HK-2 (cell line): Measurements from ENCODE around the gene SSNA1.

Source experiments
- DNase-seq: peaks from one replicate; pipeline ENCODE4 v3.0.0-alpha.2; 2018; ENCODE audit not compliant: unreplicated experiment

Gene SSNA1

DNA sequence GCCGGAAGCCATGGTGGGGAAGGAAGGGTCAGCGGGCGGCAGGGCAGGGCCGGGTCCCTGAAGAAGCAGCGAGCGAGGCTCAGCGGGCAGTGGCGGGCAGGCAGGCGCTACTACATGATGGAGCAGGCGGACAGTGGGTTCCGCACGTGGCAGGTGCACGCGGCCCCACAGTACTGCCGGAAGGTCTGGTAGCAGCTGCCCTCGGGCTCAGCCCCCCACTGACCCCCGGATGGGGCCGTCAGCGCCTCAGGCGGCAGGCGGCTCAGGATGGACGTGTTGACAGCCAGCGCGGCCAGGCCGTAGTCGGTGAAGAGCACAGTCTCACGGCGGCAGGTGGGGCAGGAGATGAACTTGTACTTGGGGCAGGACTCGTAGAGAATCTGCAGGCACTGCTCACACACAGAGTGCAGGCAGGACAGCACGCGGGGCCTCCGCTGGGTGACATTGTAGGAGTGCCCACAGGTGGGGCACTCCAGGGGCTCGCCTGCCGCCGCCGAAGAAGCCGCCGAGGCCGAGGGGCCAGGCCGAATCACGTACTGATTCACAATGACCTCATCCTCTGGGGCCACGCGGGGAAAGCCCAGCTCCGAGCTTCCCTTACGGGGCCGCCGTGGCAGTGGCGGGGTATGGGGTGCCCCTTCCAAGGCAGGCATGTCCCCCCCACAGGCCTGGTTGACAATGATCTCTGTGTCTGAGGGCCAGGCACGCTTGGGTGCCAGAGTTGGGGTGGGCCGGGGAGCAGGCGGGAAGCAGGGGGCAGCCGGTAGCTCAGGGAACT is 32.0 kb downstream of the SSNA1 start:
- DNase-seq = no peak

DNA sequence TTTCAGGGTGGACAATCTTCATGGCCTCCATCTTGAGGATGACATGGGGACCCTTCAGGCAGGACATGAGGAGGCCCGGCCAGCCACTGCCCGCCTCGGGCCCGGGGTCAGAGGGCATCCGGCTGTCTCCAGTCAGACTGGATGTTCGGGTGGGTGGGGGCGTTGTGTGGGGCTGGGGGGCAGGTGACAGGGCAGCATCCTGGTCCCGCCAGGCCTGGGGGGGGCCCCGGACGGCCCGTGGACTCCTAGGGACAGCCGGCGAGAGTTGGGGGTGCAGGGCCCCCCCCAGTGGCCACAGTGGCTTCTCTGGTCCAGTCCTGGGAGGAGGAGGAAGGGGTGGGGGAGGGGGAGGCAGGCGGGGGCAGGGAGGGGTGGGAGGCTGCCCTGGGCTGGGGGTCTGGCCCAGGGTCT is 32.6 kb downstream of the SSNA1 start:
- DNase-seq = no peak

DNA sequence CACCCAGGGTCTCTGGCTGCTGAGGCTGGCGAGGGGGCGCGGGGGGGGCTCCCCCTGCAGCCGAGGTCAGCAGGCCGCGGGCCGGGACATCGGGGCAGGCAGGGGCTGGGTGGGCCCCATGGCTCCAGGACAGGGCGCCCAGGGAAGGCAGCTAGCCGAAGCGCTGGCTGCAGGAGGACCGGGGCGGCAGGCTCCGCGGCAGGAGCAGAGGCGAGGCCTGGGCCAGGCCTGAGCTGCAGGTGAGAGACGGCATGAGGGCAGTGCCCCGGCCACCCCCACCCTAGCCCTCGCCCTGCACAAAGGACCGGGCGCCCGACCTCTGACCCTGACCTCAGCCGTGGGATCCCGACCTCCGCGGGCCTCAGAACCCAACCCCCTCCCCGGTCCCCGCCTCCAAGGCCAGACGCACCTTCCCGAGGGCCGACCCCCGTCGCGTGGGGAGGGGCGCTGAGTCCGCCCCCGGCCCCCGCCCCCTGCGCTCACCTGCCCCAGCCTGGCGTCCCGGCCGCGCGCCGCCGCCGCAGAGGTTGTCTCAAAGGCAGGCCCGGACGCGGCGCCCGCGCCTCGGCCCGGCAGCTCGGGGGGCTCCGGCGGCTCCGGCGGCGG is 33.1 kb downstream of the SSNA1 start:
- DNase-seq = no peak

DNA sequence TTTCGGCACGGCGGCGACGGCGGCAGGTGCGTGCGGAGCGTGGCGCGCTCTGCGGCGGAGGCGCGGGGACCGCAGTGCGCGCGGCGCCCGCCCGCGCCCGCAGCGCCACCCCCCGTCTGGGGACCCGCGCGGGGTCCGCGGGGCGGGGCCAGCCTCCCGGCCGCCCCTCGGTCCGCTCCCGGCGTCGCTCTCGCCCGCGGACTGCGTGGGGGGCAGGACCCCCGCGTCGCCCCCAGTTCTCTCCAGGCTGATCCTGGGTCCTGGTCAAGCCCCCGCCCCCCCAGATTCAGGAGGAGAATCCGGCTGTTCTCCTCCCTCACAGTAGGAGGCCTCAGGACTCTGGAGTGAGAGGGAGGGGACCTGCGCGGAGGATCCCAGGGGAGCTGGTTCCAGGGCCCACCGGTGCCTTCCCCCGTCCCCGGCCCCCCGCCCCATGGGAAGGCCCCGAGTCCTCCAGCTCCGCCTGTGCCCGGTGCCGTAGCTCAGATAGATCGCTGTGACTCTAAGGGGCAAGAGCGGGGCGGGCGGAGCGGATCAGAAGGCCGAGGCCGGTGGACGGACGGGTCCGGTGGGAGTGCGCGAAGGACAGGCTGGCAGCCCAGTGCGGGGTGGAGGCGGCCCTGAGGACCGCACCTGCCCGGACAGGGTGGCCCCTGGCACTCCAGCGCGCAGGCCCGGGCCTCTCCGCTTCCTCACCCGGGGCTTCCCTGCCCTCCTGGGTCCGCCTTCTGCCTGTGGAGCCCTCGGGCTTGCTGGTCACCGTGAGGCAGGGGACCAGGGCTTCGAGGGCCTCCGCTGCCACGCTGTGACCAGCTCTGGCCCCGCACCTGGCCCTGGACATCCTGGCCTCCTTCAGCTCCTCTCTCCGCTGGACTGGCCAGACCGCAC is 34.0 kb downstream of the SSNA1 start, which contains the start of gene RNF208:
TSS of gene RNF208 (minus strand) at position 51 of the 888 bp plus-strand sequence. CDS start 1,028 bp downstream, outside the sequence.
- peak; percentile 50 for DNase-seq

DNA sequence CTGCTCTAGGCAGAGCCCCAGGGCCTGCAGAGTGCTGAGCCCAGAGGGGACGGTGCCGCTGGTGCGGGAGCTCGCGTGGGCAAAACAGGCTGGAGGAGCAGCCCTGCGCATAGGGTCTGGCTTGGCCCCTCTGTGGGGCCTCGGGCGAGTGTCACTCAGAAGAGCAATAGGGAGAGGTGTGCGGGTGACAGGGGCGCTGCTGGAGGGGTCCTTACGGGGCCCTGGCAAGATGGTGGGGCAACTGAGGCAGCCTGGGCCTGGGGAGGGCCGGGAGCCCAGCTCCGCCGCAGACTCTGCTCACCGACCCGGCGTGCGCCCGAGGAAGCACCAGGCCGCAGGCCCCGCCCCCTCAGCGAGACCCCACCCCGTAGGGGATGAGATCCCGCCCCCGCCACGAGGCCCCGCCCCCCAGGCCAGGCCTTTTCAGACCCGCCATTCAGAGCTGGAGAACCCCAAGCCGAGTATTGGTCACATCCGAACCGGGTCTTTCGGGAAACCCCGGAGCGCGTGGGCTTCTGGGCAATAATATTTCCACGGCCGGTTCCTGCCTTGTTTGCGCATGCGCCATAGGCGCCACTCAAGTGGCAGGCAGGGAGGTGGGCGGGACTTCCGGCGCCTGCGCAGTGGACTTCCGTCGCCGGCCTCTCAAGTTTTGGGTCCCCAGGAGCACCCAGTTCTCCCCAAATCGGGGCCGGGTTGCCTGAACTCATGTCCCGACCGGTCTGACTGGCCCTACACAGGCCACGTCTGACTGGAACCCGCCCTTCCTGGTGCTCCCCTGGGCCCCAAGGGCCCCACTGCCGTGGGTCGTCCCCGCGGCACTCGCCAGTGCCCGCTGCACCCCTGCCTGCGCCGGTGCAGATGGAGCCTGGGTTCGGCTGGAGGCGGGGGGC is 34.8 kb downstream of the SSNA1 start:
- DNase-seq = peak; percentile 98

DNA sequence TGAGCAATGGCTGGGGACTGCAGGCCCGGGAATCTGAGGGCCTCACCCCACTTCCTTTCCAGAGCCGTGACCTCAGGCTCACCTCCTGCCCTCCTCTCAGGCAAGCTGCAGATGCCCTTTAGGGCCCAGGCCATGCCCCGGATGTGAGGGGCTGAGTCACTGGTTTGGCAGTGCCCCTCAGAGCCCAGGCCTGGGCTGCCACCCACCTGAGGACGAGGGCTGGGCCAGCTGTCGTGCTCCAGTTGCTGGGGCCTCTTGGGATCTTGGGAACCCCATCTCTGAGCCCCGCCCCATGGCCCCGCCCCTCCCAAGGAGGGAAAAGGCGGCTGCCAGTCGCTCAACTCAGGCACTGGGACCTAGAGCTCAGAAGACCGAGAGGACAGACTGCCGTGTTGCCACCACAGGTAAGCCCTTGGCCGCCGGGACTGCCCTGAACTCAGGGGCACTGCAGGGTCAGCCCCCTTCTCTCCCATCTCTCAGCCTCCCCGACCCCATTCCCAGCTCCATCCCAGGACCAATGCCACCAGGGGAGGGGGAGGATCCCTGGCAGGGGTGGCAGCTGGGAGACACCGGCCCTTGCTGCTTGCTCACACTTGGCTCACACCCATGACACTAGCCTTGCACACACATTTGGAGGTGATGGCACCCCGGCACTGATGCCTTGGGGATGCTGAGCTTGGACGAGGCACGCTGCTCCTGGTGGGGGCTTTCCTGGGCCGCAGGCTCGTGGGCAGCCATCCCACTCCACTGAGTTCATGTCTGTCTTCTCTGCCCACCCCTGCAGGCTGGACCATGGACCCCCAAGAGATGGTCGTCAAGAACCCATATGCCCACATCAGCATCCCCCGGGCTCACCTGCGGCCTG is 36.6 kb downstream of the SSNA1 start, which contains the start of gene CYSRT1:
TSS of gene CYSRT1 (plus strand) at position 345 of the 865 bp plus-strand sequence. CDS start at position 793, 448 bp downstream.
- no peak for DNase-seq

DNA sequence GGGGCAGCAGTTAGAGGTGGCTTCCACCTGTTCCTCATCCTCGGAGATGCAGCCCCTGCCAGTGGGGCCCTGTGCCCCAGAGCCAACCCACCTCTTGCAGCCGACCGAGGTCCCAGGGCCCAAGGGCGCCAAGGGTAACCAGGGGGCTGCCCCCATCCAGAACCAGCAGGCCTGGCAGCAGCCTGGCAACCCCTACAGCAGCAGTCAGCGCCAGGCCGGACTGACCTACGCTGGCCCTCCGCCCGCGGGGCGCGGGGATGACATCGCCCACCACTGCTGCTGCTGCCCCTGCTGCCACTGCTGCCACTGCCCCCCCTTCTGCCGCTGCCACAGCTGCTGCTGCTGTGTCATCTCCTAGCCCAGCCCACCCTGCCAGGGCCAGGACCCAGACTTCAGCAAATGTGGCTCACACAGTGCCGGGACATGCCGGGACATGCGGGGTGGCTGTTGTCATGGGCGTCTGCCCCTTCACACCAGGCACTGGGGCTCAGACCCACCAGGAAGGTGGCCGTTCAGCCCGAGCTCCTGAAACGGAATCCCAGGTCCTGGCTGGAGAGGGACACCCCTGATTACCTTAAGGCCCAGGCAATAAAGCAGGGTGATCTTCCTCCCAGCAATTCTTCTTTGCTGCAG is 37.3 kb downstream of the SSNA1 start:
- DNase-seq = no peak

DNA sequence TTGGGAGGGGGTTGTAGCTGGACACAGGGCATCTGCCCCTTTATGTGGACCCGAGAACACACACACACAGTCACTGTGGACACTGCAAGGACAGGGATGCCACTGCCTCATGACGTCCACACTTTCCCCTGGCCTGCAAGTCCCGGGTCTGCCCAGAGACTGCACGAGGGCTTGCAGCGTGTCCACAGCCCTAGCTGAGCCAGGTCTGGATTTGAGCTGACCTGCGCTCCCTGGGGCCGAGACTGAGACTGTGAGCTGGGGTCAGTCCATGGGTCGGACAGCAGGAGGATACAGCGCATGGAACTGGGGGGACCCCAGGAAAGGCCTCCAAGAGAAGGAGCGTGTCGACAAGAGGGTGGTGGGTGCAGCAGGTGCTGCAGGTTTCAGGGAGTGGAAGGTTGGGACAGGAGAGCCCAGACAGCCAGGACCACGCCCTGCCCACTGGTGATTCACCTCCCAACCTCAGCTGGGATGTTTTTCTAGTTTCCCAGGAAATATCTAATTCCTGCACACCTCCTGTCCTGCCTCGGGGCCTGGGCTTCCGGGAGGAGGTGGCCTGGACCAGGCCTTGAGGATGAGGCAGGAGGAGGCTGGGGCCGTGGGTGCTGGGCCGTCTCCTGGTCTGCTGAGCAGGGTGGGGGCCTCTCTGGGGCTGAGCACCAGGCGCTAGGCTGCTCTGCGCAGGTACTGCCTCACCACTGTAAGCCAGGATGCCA is 38.0 kb downstream of the SSNA1 start:
- peak; percentile 74 for DNase-seq

DNA sequence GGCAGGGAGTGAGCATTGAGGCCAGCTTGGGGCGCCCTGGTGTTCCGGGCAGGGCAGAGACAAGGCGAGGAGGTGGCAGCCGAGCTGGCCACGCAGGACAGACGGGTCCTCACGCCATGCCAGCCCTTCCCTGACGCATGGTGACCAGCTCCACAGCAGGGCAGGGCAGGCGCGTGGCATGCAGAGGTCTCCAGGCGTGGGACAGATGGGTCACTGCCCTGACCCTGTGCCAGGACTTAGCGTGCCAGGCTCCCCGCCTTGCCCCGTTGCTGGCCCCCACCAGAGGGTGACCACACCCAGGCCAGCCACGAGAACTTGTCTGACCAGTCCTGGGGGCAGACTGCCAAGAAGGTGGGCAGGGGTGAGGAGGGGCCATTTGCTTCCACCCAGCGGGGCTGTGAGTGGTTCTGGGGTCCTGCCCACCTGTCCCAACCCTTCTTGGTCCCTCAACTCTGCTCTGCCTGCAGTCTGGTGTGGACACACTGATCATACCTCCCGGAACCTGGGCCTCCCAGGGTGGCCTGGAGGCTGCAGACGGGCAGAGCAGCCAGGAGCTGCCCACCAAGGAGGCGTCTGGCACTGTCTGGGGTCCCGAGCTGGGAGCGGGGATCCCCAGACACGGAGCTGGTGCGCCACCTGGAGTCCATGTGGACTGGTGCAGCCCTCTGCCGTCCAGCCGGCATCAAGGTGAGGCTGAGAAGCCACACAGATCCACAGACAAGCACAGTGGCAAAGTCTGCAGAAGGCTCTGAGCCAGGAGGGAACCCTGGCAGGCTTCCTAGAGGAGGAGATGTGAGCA is 38.8 kb downstream of the SSNA1 start, which contains the start of gene RNF224:
TSS of gene RNF224 (plus strand) at position 449 of the 799 bp plus-strand sequence. CDS start 834 bp downstream, outside the sequence.
- DNase-seq = peak; percentile 84

DNA sequence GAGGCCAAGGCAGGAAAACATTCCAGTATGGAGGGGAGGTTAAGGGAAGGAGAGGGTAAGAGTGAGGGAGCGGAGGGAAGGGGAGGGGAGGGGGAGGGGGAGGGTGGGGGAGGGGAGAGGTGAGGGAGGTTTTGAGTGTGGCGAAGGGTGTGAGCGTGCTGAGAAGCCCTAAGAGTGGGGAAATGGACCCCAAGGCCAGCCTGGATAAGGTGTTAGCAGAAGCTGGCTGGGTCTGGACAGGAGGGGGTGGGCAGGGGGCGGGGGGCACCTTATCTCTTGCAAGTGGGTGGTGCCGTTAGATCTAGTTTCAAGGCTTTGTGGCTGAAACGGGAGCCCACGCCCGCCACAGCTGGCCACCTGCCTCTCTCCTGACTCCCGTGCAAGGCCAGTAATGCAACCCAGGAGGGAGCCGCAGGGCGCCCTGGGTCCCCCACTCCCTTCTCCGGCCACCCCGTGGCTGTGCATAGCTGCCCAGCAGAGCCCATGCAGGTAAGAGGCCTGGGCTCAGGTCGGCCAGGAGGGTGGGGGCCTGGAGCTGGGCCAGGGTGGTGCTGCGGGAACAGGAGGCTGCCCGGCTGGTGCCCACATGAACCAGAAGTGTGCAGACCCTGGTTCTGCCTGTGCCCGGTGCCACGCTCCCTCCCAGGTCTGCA is 39.5 kb downstream of the SSNA1 start:
- DNase-seq = no peak

DNA sequence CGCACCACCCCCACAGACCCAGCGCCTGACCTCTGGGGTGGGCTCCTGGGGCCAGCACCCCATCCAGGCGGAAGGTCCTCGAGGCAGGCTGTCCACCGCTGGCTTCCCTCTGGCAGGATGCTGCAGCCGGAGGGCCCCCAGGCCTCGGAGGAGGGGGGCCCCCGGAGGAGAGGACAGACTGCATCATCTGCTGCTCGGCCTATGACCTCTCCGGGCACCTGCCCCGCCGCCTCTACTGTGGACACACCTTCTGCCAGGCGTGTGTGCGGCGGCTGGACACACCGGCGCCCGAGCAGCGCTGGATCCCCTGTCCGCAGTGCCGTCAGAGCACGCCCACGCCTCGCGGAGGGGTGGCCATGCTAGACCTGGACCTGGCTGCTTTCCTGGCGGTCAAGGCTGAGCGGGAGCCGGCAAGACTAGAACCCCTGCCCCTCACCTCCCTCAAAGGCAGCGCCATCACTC is 40.1 kb downstream of the SSNA1 start:
- DNase-seq = no peak

DNA sequence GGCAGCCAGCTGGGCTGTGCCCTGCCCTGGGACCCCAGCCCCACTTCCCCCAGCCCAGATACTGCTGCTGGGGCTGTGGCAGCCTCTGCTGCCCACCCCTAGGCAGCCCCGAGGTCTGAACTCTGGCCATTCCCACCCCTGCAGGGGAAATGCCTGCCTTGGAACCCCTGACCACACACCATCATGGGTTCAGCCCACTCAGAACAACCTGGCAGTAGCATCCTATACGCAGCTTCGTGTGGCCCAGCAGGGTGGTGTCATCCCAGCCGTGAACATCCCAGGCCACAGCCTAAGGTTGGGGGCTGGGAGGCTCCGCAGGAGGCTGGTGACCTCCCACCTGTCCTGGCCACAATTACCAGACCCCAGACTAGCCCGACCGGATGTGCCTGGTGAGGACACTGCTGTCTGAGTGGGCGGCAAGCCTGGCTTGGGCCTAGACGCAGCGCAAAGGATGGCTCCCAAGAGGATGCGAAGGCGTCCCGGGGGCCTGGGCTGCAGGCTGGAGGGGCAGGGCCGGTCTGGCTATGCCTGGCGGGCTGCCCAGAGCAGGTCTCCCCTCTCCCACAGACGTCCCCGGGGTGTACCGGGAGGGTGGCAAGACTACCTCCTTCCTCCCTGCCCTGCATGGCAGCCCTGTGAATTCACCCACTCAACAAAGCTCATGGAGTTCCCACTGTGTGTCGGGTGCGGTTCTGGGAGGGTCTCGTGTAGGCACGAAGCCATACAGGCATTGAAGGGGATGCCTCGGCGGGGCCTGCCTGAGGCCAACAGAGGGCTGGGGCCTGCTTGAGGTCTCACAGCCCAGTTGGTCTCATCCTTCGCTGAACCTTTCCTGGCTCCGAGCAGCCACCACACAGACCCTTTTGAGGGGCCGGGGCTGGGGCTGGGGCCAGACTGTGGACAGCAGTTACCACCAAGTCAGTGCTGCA is 40.8 kb downstream of the SSNA1 start:
- DNase-seq = no peak

DNA sequence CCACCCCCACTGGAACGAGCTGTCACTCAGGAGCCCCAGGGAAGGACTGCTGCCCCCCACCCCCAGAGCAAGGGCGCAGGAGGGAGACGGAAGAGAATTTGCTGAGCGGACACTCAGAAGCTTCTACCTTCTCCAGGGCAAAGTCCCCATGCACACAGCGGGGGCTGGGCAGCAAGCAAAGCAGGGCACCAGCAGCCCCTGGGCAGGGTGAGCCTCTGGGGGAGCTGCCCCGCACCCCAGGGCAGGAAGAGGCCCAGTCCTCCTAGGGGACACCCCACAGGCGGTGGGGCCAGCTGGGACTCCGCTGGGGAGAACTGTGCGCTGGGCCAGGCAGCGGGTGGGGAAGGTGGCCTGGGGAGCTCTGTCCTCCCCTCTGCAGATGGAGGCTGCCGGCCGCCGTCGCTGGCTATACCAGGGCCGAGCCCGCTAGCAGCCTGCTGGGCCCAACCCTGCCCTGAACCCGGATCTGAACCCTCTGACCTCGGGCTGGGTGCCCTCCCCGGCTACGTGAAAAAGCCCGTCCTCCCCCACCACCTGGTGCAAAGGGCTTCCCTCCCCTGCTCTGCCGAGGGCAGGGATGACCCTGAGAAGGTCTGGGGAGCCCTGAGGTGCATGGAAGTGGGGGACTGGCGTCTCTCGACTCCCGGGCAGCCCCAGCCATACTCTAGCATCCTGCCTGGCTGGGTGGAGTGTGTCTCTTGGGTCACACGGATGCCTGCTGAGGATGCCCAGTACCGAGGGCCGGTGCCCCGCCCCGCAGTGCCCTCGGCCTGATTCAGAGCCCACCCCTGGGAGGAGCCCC is 41.6 kb downstream of the SSNA1 start:
- DNase-seq = no peak

DNA sequence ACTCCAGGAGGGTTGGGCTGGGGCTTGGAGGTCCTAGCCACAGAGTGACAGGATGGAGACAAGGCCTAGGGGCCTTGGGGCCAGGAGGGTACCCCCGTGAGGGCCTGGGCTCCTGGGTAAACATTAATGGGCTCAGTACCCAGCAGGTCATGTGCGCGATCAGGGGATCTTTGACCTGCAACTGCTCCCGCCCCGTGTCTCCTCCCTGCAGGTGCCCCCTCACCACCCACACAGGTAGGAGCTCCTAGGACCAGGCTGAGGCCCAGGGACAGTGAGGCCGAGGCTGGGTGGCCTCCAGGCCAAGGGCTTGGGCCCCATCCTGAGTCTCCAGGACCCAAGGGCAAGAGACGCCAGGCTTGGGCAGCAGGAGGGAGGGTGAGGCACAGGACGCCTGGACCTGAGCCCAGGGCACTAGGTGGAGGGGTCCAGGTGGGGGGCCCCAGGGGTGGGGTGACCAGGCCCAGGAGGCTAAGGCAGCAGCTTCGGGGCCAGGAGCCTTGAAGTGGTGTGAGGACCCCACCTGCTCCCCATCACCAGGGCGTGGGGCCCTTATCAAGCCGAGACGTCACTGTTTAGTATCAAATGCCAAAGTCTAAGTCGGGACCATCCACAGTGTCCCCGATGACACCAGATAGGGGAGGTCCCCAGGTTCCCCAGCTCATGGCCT is 42.4 kb downstream of the SSNA1 start, which contains the start of gene SLC34A3:
TSS of gene SLC34A3 (plus strand) at position 197 of the 667 bp plus-strand sequence. CDS start 802 bp downstream, outside the sequence.
- no peak for DNase-seq
